ENCODE data around the gene MGST2. TPM values are rescaled to one million over a fixed set of nuclear protein-coding genes. Genes with fewer than 3 reads are reported as not detected.

The MGST2 gene
- total and polyA plus RNA-seq, 10 of the 15 experiments (the other 5 are each of a cell fraction or from before 2014, with no cell fraction given), result 19.0 to 50.1 (median 30.6) TPM

- H3K9ac ChIP-seq (ENCODE audit: control insufficient read depth, insufficient read depth, low read length), result no peak overlapping the region
- no peaks in the 10 kb centered on the region for H3K27me3 ChIP-seq (replicated peaks in 1 of 2; ENCODE audit: control insufficient read depth in 2 of 2, insufficient read depth in 2 of 2, low read length in 1 of 2)
- H3K27ac ChIP-seq (ENCODE audit: control insufficient read depth, insufficient read depth), result no peak overlapping the region
- no peak overlapping the region for H2AFZ ChIP-seq (ENCODE audit: control insufficient read depth, low read depth, low read length)
- DNase-seq (ENCODE audit: low read depth, low spot score) (no peak), ATAC-seq (no peak), FAIRE-seq (no peak)
- H3K79me2 ChIP-seq (ENCODE audit: control insufficient read depth, insufficient read depth, low read length), result no peaks in the 10 kb centered on the region
- in situ Hi-C loops (cut with MboI), result no loop called here
- H4K20me1 ChIP-seq (ENCODE audit: control insufficient read depth, insufficient read depth), result no peaks in the 10 kb centered on the region
- no peak overlapping the region for H3K4me2 ChIP-seq (ENCODE audit: control insufficient read depth, insufficient read depth)
- intact Hi-C loops (cut with micrococcal nuclease; ENCODE audit: unreplicated experiment), result no loop called here
- no peak for TF ChIP-seq BACH1 (IDR thresholded peaks at IDR 0.05; ENCODE audit: borderline replicate concordance)
- TF ChIP-seq CEBPB (IDR thresholded peaks at IDR 0.05; ENCODE audit: borderline replicate concordance in 1 of 2, low read depth in 2 of 2, low read length in 2 of 2), result no peak
- TF ChIP-seq NFYB (IDR thresholded peaks at IDR 0.05; ENCODE audit: insufficient read depth, low read depth, low read length), result no peak
- no peak for TF ChIP-seq CEBPZ (IDR thresholded peaks at IDR 0.05; ENCODE audit: low read depth, low read length)
- TF ChIP-seq WRNIP1 (IDR thresholded peaks at IDR 0.05; ENCODE audit: borderline replicate concordance, low read depth, low read length), result no peak
- TF ChIP-seq EP300 (IDR thresholded peaks at IDR 0.05; ENCODE audit: borderline replicate concordance in 1 of 2, control insufficient read depth in 1 of 2, low read depth in 2 of 2, low read length in 2 of 2), result no peak
- TF ChIP-seq MLLT1 (IDR thresholded peaks at IDR 0.05), result no peak
- no peak for TF ChIP-seq RUNX3 (IDR thresholded peaks at IDR 0.05; ENCODE audit: low read length)
- TF ChIP-seq PRDM15 (CRISPR knock-in tag; IDR thresholded peaks at IDR 0.05), result no peak
- TF ChIP-seq FOXK2 (IDR thresholded peaks at IDR 0.05), result no peak
- no peak for TF ChIP-seq DPF2 (IDR thresholded peaks at IDR 0.05)
- TF ChIP-seq GABPA (IDR thresholded peaks at IDR 0.05; ENCODE audit: low read depth), result no peak
- no peak for TF ChIP-seq MEF2A (IDR thresholded peaks at IDR 0.05; ENCODE audit: insufficient read depth, low read depth, low read length)
- no peak for TF ChIP-seq HDAC2 (IDR thresholded peaks at IDR 0.05)
- no peak for TF ChIP-seq POU2F2 (IDR thresholded peaks at IDR 0.05; ENCODE audit: borderline replicate concordance, low read depth, low read length)
- no peaks in the 10 kb centered on the region for H3K4me1 ChIP-seq (ENCODE audit: control insufficient read depth, insufficient read depth, low read length)
- RAD21 ChIA-PET (ENCODE audit: unreplicated experiment), result no interaction called here
- BruUV-seq (replicated peaks), result no TSS peak
- POLR2A ChIA-PET, result no interaction called here
- no peak overlapping the region for H3K4me3 ChIP-seq
- no peaks in the 10 kb centered on the region; a peak in 1 of 4 replicates for H3K36me3 ChIP-seq (ENCODE audit: control insufficient read depth in 2 of 2, insufficient read depth in 2 of 2, low read length in 1 of 2)
- H3K9me3 ChIP-seq (replicated peaks; ENCODE audit: control insufficient read depth, insufficient read depth, low read length), result no peaks in the 10 kb centered on the region
- SMC1A ChIA-PET (ENCODE audit: uncharacterized antibody, unreplicated experiment), result no interaction called here
- CTCF ChIA-PET, result no interaction called here
- WGBS (ENCODE audit: insufficient coverage, insufficient replicate concordance, low lambda C conversion rate, missing lambda C conversion rate), result 41% methylated on average over 9 of the region's 9 CpGs
These were observed 50.2 kb downstream of the MGST2 start for GRCh38 chr4:139715746-139716391.
